CD14-positive monocyte (primary cell): ENCODE results near the gene METTL15. TPM values are rescaled to one million over a fixed set of nuclear protein-coding genes. Genes with fewer than 3 reads are reported as not detected.

Experiments used
- DNase-seq, 3 donors: peaks; one replicate each; pipeline ENCODE4 v3.0.0-alpha.2; 2011 to 2022
- H2AFZ ChIP-seq: 2 replicates; pipeline ENCODE4 v1.6.0; 2012; ENCODE audit warnings: mild to moderate bottlenecking, low read depth, low read length, inconsistent platforms; ENCODE audit not compliant: insufficient read depth, poor library complexity, severe bottlenecking
- H3K27ac ChIP-seq, 2 donors: 1 replicate in 1 of 2; 2 replicates in 1 of 2; pipeline ENCODE4 v1.5.1; 2012 to 2013; ENCODE audit warnings: low read length in 2 of 2, control low read depth in 1 of 2, inconsistent platforms in 1 of 2, low read depth in 1 of 2, mild to moderate bottlenecking in 1 of 2
- H3K27me3 ChIP-seq, 2 donors: one replicate each; pipeline versions ENCODE4 v1.6.0 to v1.6.1; 2011 to 2013; ENCODE audit warnings: low read length in 2 of 2; ENCODE audit not compliant: control insufficient read depth in 2 of 2, insufficient read depth in 2 of 2
- H3K36me3 ChIP-seq, 2 donors: replicated peaks in 1 of 2; 1 replicate in 1 of 2; 2 replicates in 1 of 2; pipeline versions ENCODE4 v1.5.1 to v1.6.1; 2012 to 2013; ENCODE audit warnings: low read length in 2 of 2, control low read depth in 1 of 2, inconsistent platforms in 1 of 2, mild to moderate bottlenecking in 1 of 2; ENCODE audit not compliant: insufficient read depth in 2 of 2, control insufficient read depth in 1 of 2
- H3K4me1 ChIP-seq, 2 donors: 1 replicate in 1 of 2; 2 replicates in 1 of 2; pipeline versions ENCODE4 v1.5.1 to v1.6.1; 2012 to 2013; ENCODE audit warnings: low read length in 2 of 2, control low read depth in 1 of 2, inconsistent platforms in 1 of 2, mild to moderate bottlenecking in 1 of 2, moderate library complexity in 1 of 2; ENCODE audit not compliant: insufficient read depth in 2 of 2, control insufficient read depth in 1 of 2
- H3K4me2 ChIP-seq: replicated peaks from 2 replicates; pipeline ENCODE3; 2012; ENCODE audit warnings: low read length, moderate library complexity, mild to moderate bottlenecking; ENCODE audit not compliant: poor library complexity, severe bottlenecking; ENCODE audit errors: extremely low read depth
- H3K4me3 ChIP-seq, 3 experiments: fragments of 200-600 bp in 1 of 3; sonication (generic) in 1 of 3; replicated peaks in 1 of 3; 1 replicate in 2 of 3; 2 replicates in 1 of 3; pipeline ENCODE4 v1.5.1; 2011 to 2013; ENCODE audit warnings: low read length in 3 of 3, mild to moderate bottlenecking in 3 of 3, control low read depth in 2 of 3, low read depth in 2 of 3, inconsistent platforms in 1 of 3, moderate library complexity in 1 of 3
- H3K79me2 ChIP-seq: 2 replicates; pipeline ENCODE4 v1.6.0; 2012; ENCODE audit warnings: mild to moderate bottlenecking, control low read depth, inconsistent platforms, low read length, moderate library complexity; ENCODE audit not compliant: insufficient read depth
- H3K9ac ChIP-seq: 2 replicates; pipeline ENCODE4 v1.6.0; 2017; ENCODE audit warnings: low read length, mild to moderate bottlenecking; ENCODE audit not compliant: insufficient read depth, poor library complexity, severe bottlenecking
- H3K9me3 ChIP-seq, 2 donors: replicated peaks in 1 of 2; 1 replicate in 1 of 2; 2 replicates in 1 of 2; pipeline versions ENCODE4 v1.5.1 to v1.6.1; 2012 to 2013; ENCODE audit warnings: low read length in 2 of 2, control low read depth in 1 of 2; ENCODE audit not compliant: control insufficient read depth in 1 of 2, insufficient read depth in 1 of 2
- H4K20me1 ChIP-seq: 2 replicates; pipeline ENCODE4 v1.6.0; 2012; ENCODE audit warnings: mild to moderate bottlenecking, low read length, control low read depth, moderate library complexity; ENCODE audit not compliant: insufficient read depth
- H3K27ac Mint-ChIP-seq, 7 donors: one replicate each; pipeline ENCODE4 v1.8.0; 2020; ENCODE audit warnings: mild to moderate bottlenecking in 7 of 7, mixed read lengths in 7 of 7, moderate library complexity in 6 of 7, inconsistent platforms in 2 of 7
- H3K27me3 Mint-ChIP-seq, 3 donors: one replicate each; pipeline ENCODE4 v1.8.0; 2021 to 2022; ENCODE audit warnings: low read depth in 3 of 3, mild to moderate bottlenecking in 3 of 3, mixed read lengths in 3 of 3, moderate library complexity in 3 of 3, inconsistent platforms in 1 of 3
- H3K36me3 Mint-ChIP-seq, 2 donors: one replicate each; pipeline ENCODE4 v1.8.0; 2020; ENCODE audit warnings: mixed read lengths in 2 of 2, inconsistent platforms in 1 of 2, mild to moderate bottlenecking in 1 of 2
- H3K4me1 Mint-ChIP-seq: one replicate; pipeline ENCODE4 v1.8.0; 2020; ENCODE audit warnings: mild to moderate bottlenecking, mixed read lengths
- H3K4me3 Mint-ChIP-seq, 2 donors: one replicate each; pipeline ENCODE4 v1.8.0; 2020; ENCODE audit warnings: mild to moderate bottlenecking in 2 of 2, mixed read lengths in 2 of 2, moderate library complexity in 1 of 2
- H3K9me3 Mint-ChIP-seq, 7 donors: one replicate each; pipeline ENCODE4 v1.8.0; 2020 to 2022; ENCODE audit warnings: mixed read lengths in 7 of 7, mild to moderate bottlenecking in 6 of 7, moderate library complexity in 6 of 7, inconsistent platforms in 2 of 7
- WGBS: methylation state at CpG from one replicate; pipeline ENCODE4 v1.1.5; 2013; ENCODE audit warnings: missing lambda C conversion rate; ENCODE audit not compliant: insufficient coverage; 5-methylcytosine and 5-hydroxymethylcytosine counted together
- intact Hi-C, 2 donors: fragments of 100-400 bp; cut with micrococcal nuclease; formaldehyde crosslinking; loops; one replicate each; pipeline versions ENCODE4 v1.15.0 to v1.15.1; 2023
- polyA plus RNA-seq, 3 donors: library from polyadenylated mRNA; depleted of rRNA in 1 of 3; unstranded in 2 of 3; stranded (reverse) in 1 of 3; fragments of 300-500 nt in 2 of 3; fragments of >200 nt in 1 of 3; fragmentation: Illumina TruSeq in 2 of 3; gene quantifications; 1 replicate in 2 of 3; 2 replicates in 1 of 3; pipeline ENCODE4 v1.2.3, GENCODE V29; 2012 to 2021
- TF ChIP-seq, protein P1 (sequence below): fragments of 200-600 bp; IDR thresholded peaks from one replicate; pipeline ENCODE4 v1.8.0; 2022; ENCODE audit warnings: antibody characterized with exemption, mild to moderate bottlenecking

Gene METTL15
- polyA plus RNA-seq, 3 donors: 2.3 to 2.9 (median 2.6) TPM

DNA sequence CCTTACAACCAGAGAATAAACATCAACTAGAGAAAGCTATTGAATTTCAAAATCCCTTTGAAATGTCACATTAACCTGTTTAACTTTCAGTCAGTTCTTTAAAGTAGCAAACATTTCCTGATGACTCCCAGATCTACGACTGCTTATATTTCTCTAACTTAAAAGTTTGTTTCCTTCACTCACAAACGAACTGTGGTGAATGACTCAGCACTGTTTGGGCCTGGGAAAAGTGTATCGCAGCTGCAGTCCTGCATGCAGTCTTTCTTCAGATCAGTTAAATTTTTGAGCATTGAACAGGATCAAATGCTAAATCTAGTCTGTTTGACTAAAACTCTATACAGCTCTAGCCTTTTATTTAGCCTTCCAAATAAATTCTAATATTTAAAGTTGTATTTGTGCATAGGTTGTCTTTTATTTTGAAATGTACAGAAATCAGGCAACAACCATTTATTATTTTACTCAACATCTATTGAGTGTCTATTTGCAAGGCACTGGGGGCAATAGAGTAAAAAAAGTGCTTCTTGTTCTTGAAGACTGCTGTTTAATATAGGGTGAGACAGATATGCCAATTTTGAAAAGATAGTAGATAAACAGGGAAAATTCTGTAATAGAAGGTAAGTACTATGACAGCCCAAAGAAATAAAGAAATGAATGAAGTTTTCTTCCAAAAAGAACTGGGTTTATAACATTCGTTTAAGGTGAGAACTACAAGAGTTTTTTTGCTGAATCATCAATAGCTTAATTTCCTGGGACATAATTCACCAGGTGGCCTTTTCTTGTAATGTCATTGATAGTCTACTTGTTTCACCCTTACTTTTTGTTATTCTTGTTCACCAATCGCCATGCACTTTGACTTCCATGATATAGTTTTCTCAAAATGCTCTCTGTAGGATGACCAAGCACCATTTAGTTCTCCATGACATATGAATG is 235.4 kb downstream of the METTL15 start:
- Histone ChIP-seq H3K79me2 (no peaks in the 10 kb centered on the region), H3K36me3 (no peaks in the 10 kb centered on the region), H3K9me3 (peaks cover 0 to 11% of the 10 kb centered on the region in 2 donors), H3K4me1 (no peaks in the 10 kb centered on the region), H3K27me3 (no peaks in the 10 kb centered on the region), H3K4me3 (no peak overlapping the region), H3K27ac (no peak overlapping the region), H2AFZ (no peak overlapping the region), H4K20me1 (no peaks in the 10 kb centered on the region), H3K9ac (no peak overlapping the region), H3K4me2 (no peak overlapping the region)
- H3K36me3 Mint-ChIP-seq: no peaks in the 10 kb centered on the region
- TF ChIP-seq, protein P1, sequence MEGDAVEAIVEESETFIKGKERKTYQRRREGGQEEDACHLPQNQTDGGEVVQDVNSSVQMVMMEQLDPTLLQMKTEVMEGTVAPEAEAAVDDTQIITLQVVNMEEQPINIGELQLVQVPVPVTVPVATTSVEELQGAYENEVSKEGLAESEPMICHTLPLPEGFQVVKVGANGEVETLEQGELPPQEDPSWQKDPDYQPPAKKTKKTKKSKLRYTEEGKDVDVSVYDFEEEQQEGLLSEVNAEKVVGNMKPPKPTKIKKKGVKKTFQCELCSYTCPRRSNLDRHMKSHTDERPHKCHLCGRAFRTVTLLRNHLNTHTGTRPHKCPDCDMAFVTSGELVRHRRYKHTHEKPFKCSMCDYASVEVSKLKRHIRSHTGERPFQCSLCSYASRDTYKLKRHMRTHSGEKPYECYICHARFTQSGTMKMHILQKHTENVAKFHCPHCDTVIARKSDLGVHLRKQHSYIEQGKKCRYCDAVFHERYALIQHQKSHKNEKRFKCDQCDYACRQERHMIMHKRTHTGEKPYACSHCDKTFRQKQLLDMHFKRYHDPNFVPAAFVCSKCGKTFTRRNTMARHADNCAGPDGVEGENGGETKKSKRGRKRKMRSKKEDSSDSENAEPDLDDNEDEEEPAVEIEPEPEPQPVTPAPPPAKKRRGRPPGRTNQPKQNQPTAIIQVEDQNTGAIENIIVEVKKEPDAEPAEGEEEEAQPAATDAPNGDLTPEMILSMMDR: no peak
- no peaks in the 10 kb centered on the region for H3K4me1 Mint-ChIP-seq
- H3K9me3 Mint-ChIP-seq: peaks cover 0 to 11% (median 9%) of the 10 kb centered on the region in 7 donors
- no peak for DNase-seq
- no peaks in the 10 kb centered on the region for H3K27me3 Mint-ChIP-seq
- 0% methylated on average over 2 of the region's 5 CpGs for WGBS
- intact Hi-C loops: no loop called here
- H3K4me3 Mint-ChIP-seq: no peak overlapping the region
- H3K27ac Mint-ChIP-seq: no peak overlapping the region

DNA sequence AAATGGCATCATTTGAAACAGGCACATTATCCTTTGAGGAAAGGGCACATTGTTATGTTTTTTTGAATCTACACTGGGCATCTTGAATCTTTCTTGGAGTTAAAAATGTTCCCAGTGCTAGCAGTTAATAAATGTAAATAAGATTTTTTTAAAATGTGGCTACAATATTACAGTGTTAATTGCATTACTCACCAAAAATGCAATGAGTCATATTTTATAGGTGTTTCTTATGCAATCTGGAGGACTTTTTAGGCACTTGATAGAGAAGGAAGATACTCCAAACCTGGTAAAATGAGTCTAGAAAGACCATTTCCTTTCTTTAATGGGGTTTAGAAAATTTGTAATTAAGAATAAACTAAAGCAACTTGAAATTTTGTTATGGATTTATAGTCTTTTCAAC is 238.0 kb downstream of the METTL15 start:
- H2AFZ ChIP-seq: no peak overlapping the region
- no peaks in the 10 kb centered on the region for H3K36me3 ChIP-seq
- no peak overlapping the region for H3K27ac Mint-ChIP-seq
- H3K9me3 ChIP-seq: no peaks in the 10 kb centered on the region
- no peaks in the 10 kb centered on the region for H3K9me3 Mint-ChIP-seq
- H3K4me3 ChIP-seq: no peak overlapping the region
- no peak overlapping the region for H3K4me3 Mint-ChIP-seq
- H3K36me3 Mint-ChIP-seq: no peaks in the 10 kb centered on the region
- no peaks in the 10 kb centered on the region for H3K79me2 ChIP-seq
- DNase-seq: no peak
- H3K4me1 ChIP-seq: no peaks in the 10 kb centered on the region
- intact Hi-C loops: no loop called here
- H3K27me3 Mint-ChIP-seq: no peaks in the 10 kb centered on the region
- no peaks in the 10 kb centered on the region for H3K27me3 ChIP-seq
- H4K20me1 ChIP-seq: no peaks in the 10 kb centered on the region
- no peak overlapping the region for H3K9ac ChIP-seq
- no peak overlapping the region for H3K4me2 ChIP-seq
- TF ChIP-seq, protein P1: no peak
- no peaks in the 10 kb centered on the region for H3K4me1 Mint-ChIP-seq
- H3K27ac ChIP-seq: no peak overlapping the region
